ENCODE measurements around the gene UBE2L5. TPM values are rescaled to one million over a fixed set of nuclear protein-coding genes. Genes with fewer than 3 reads are reported as not detected.

UBE2L5 gene
- total and polyA plus RNA-seq, 2 of the 4 experiments (the other 2 are of a cell fraction), result 0.18 TPM; not detected in 1

DNA sequence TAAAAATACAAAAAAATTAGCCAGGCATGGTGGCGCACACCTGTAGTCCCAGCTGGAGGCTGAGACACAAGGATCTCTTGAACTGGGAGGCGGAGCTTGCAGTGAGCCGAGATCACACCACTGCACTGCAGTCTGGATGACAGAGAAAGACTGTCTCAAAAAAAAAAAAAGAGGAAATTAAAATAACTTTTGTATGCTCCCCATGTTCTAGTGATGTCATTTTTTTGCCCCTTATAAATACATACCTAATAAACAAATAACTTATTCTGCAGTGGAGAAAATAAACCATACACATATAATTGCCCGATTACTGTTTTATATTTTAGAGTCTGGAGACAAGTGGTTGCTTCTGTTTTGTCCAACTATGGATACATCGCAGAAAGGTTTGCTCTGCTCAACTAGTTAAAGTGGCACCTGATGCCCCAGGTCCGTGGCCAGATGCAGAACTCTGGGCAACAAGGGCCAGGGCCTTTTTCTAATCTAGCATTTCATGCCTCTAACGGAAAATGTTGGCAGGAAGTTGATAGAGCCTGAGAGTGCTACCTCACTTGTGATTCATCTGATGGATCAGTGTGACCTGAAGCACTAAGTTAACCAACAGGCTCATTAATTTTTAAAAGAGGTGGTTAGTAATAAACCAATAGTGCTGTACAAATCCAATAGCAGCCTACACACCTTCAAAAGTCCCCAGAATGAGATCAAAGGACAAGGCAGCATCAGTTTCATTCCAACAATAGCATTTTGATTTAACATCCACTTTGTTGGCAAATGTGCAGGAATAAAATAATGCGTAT, 18.8 kb downstream of the UBE2L5 start:
- no peak overlapping the region for H4K8ac ChIP-seq (ENCODE audit: low read depth in 2 of 2, low read length in 2 of 2)
- H3K79me1 ChIP-seq (ENCODE audit: low read depth in 1 of 2, low read length in 2 of 2), result no peaks in the 10 kb centered on the region
- no peak overlapping the region for H2AK5ac ChIP-seq (ENCODE audit: low read depth, low read length)
- no peak overlapping the region for H3K14ac ChIP-seq (replicated peaks; ENCODE audit: low read depth, low read length)
- no peak overlapping the region for H3K4me2 ChIP-seq (ENCODE audit: low read depth, low read length)
- intact Hi-C loops (cut with micrococcal nuclease) (no loop called here), in situ Hi-C loops (cut with MboI; ENCODE audit: low sequenced_read_pairs) (loop anchor here (10.0 kb wide), 1 partner anchor 306 kb away; no protein-coding TSS in a partner anchor), dilution Hi-C loops (cut with HindIII; ENCODE audit: low sequenced_read_pairs, unreplicated experiment) (no loop called here)
- no peak overlapping the region for H3K27ac ChIP-seq (ENCODE audit: insufficient read depth, low read length)
- no peak overlapping the region for H2BK5ac ChIP-seq (ENCODE audit: low read depth, low read length, poor library complexity, severe bottlenecking)
- H2BK120ac ChIP-seq (ENCODE audit: low read depth, low read length), result no peak overlapping the region
- POLR2A ChIA-PET (ENCODE audit: unreplicated experiment), result no interaction called here
- H2AFZ ChIP-seq (replicated peaks; ENCODE audit: low read length, poor library complexity), result peak overlapping the region; percentile 73
- H2BK20ac ChIP-seq (ENCODE audit: low read depth, low read length), result no peak overlapping the region
- H3K4me3 ChIP-seq (ENCODE audit: insufficient read depth, low read depth, low read length), result no peak overlapping the region
- H4K20me1 ChIP-seq (ENCODE audit: insufficient read depth, low read length), result no peaks in the 10 kb centered on the region
- H3K56ac ChIP-seq (ENCODE audit: extremely low read depth, insufficient read depth, low read length), result no peak overlapping the region
- DNase-seq (peak; percentile 19), ATAC-seq (ENCODE audit: low read depth) (no peak)
- H4K5ac ChIP-seq (ENCODE audit: low read depth, low read length), result no peak overlapping the region
- H3K4me1 ChIP-seq (ENCODE audit: control insufficient read depth, insufficient read depth, low read length), result peaks cover 5% of the 10 kb centered on the region
- TF ChIP-seq MAZ (IDR thresholded peaks at IDR 0.05; ENCODE audit: borderline replicate concordance, low read depth, low read length) (no peak), RCOR1 (IDR thresholded peaks at IDR 0.05; ENCODE audit: insufficient replicate concordance, low read length) (no peak), BHLHE40 (IDR thresholded peaks at IDR 0.05; ENCODE audit: low read depth, low read length) (no peak), CHD1 (IDR thresholded peaks at IDR 0.05; ENCODE audit: low read depth, low read length) (no peak), MXI1 (IDR thresholded peaks at IDR 0.05; ENCODE audit: borderline replicate concordance, low read depth, low read length) (no peak)
- TF ChIP-seq, protein P1, sequence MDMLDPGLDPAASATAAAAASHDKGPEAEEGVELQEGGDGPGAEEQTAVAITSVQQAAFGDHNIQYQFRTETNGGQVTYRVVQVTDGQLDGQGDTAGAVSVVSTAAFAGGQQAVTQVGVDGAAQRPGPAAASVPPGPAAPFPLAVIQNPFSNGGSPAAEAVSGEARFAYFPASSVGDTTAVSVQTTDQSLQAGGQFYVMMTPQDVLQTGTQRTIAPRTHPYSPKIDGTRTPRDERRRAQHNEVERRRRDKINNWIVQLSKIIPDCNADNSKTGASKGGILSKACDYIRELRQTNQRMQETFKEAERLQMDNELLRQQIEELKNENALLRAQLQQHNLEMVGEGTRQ (IDR thresholded peaks at IDR 0.05; ENCODE audit: low read depth, low read length), result no peak
- CTCF ChIA-PET, result no interaction called here
- H3K4ac ChIP-seq (ENCODE audit: low read depth, low read length), result no peak overlapping the region
- 0% methylated on average over 1 of the region's 8 CpGs; no CpG with 5 or more reads in 1 of the 2 experiments for WGBS, 2 experiments (ENCODE audit: extremely low coverage in 2 of 2, insufficient read length in 1 of 2)
- H3K23ac ChIP-seq (ENCODE audit: low read depth, low read length), result no peak overlapping the region
- H2AK9ac ChIP-seq (replicated peaks; ENCODE audit: low read depth, low read length, poor library complexity), result no peak overlapping the region
- peaks cover 9% of the 10 kb centered on the region for H3K27me3 ChIP-seq (ENCODE audit: control insufficient read depth, insufficient read depth, low read length)
- no peaks in the 10 kb centered on the region for H3K9me3 ChIP-seq (ENCODE audit: control insufficient read depth, insufficient read depth, low read length)
- H3K9me1 ChIP-seq (ENCODE audit: insufficient read depth, low read length), result no peaks in the 10 kb centered on the region
- no TSS peak for BruUV-seq (replicated peaks)
- no peak overlapping the region; the same call in 1 of the 2 replicates for H3K18ac ChIP-seq (ENCODE audit: low read depth, low read length)
- H4K91ac ChIP-seq (ENCODE audit: insufficient read depth, low read depth, low read length), result no peak overlapping the region
- no peak overlapping the region for H3K9ac ChIP-seq (ENCODE audit: low read depth, low read length)
- no peaks in the 10 kb centered on the region for H3K36me3 ChIP-seq (ENCODE audit: control insufficient read depth, insufficient read depth, low read length)
- no peak overlapping the region for H2BK15ac ChIP-seq (ENCODE audit: low read depth, low read length)
